HL-60/S4 treated with phorbol 12-myristate 13-acetate at 8.2 ng/mL for 4 days and 3 days (cell line): ENCODE data around the gene SMC1B.
"Not testable (repeated sequence)": the region's sequence is repeated elsewhere in the genome, so short reads cannot be mapped to it uniquely, and the experiment has no call there.

Experiments
- in situ Hi-C: fragments of 300-500 bp; cut with MboI; formaldehyde crosslinking; loops from 2 replicates; pipeline ENCODE4 v1.15.0; 2022; ENCODE audit warnings: low sequenced_read_pairs

The SMC1B gene

DNA sequence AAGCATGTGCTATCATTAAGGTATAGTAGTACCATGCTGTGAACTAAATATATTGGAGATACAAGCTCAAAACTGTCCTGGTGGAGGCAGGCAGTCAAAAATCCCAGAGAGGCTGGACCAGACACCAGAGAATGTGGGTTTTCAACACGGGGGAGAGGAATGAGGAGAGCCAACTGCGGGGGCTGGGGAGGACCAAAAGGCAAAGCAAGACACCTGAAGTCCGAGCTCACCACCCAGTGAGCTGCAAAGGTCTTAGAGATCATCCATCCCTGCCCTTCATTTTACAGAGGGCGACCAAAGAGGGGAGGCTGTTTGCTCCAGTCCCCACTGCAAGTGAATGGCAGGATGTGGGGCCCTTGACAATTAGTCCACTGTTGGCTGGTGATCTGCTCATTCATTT, 10.1 kb upstream of the SMC1B start:
- in situ Hi-C loops: loop anchor here (10.0 kb wide), 1 partner anchor 159 kb away; no protein-coding TSS in a partner anchor

GRCh38 chr22:45422237-45422983, 9.0 kb upstream of the SMC1B start:
- in situ Hi-C loops: loop anchor here (10.0 kb wide), 1 partner anchor 158 kb away; no protein-coding TSS in a partner anchor

DNA sequence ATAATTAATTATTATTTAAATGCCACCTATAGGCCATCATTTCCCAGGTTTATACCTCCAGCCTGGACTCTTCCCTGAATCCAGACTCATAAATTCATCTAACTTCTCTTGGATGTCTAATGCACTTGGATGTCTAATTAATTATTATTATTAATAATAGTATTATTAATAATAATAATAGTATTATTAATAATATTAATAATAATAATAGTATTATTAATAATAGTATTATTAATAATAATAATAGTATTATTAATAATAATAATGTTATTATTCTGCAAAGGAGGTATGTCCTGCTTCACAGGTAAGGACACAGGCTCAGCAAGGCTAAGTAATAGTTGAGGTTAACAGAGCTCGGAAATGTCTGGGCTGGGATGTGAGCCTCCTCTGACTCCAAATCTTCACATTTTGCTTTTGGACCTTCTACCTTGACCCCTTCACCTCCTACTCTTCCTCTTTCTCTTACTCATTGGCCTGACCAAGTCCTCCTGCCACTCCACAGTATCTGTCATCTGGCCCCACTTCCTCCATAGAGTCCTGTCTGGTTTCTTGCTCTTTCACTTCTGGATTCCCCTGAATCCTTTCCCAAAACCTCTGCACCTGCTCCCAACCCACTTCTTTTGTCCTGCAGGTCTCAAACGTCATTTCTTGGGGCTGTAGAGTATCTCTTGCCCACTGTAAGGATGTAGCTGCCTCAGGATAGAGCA, 8.1 kb upstream of the SMC1B start:
- in situ Hi-C loops: loop anchor here (10.0 kb wide), 1 partner anchor 157 kb away; no protein-coding TSS in a partner anchor

- in situ Hi-C loops: loop anchor here (10.0 kb wide), 1 partner anchor 156 kb away; no protein-coding TSS in a partner anchor
These were observed 7.1 kb upstream of the SMC1B start for GRCh38 chr22:45420539-45420938.

- in situ Hi-C loops: loop anchor here (10.0 kb wide), 1 partner anchor 155 kb away; no protein-coding TSS in a partner anchor
These were observed 6.6 kb upstream of the SMC1B start for GRCh38 chr22:45420011-45420410.

- in situ Hi-C loops: no loop called here
These were observed 5.4 kb upstream of the SMC1B start for GRCh38 chr22:45418770-45419138.

DNA sequence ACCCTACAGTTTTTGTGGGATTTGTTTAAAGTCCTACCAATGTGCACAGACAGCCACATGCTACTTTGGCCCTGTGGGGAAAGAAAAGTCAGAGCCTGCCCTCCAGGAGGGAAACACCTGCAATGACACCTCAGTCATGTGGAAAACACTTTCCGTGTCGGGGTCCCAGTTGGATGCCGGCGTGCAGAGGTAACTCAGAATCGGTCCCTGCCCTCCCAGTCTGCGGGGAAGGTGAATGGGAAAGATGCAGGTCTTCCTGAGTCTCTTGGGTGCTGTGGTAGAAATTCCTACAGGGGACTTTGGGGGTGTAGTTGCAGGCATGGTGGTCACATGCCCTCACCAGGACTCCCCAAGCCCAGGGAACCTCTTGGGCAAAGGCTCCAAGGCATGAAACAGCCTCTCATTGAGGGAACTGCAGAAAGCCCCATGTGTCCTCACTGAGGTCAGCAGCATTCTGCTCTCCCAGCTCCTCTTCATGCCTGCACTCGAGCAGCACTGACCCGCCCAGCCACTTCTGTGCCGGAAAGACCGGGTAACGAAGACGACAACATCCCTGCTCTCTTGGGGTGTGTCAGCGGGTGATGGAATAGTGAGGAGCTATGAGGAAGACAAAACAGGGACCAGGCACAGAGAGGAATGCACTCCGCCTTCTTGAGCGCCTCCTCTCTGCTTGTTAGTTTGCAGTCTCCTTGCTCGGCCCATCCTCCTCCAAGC, 4.8 kb upstream of the SMC1B start:
- in situ Hi-C loops: no loop called here

GRCh38 chr22:45413013-45413367, 409 bp downstream of the SMC1B start:
- in situ Hi-C loops: no loop called here

- in situ Hi-C loops: no loop called here
These were observed 5.6 kb downstream of the SMC1B start for GRCh38 chr22:45407793-45408192.

GRCh38 chr22:45402466-45402985, 10.9 kb downstream of the SMC1B start:
- in situ Hi-C loops: no loop called here

DNA sequence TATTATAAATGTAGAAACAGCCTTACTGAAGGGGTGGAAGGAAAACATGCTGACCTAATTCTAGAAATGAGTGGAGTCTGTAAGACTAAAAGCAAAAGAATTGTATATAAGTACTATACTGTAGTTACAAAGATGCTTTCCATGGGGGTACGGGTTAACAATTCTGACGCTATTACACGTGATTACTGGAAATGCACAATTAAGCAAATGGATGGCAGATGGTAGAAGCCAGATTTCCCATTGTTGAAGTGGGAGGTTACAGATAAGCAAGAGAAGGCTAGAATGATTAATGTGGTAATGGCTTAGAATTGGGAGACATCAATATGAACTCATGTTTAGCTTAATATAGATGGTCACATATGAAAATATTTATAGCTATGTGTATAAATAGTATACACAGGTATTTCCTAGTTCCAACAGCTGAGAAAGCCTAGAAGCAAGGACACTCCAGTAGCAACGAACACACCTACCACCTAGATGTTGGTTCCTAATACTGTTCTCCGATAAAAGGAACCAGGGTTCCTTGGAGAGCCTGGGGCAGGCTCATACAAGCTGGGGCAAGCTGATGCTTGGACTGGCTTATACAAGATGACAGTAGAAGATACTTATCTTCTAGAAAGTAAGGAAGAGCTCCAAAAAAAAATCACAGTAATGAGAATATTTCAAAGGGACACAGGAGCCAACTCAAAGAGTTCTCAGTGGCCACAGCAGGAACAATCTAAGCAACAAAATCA, 13.5 kb downstream of the SMC1B start:
- in situ Hi-C loops: no loop called here

GRCh38 chr22:45398214-45398613, 15.2 kb downstream of the SMC1B start:
- in situ Hi-C loops: no loop called here

- in situ Hi-C loops: no loop called here
These were observed 15.6 kb downstream of the SMC1B start for GRCh38 chr22:45397806-45398205.

DNA sequence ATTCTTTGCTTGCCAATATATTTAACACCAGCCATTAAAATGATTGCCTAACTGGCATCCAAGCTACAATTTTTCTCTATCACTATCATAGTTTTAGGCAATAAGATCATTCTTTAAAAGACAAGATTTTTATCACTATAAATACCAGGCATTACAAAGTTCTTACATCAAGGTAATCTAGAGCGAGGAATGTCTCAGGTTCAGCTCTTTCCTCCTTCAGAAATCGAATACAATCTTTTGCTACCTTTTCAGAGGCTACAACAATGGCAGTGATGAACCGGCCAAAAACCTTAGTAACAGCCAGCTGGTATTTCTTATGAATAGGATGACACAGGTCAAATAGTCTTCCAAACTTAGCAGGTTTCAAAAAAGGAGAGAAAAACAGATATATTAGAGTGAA, 23.9 kb downstream of the SMC1B start:
- in situ Hi-C loops: no loop called here

GRCh38 chr22:45381348-45381747, 32.1 kb downstream of the SMC1B start:
- in situ Hi-C loops: no loop called here

- in situ Hi-C loops: no loop called here
These were observed 36.7 kb downstream of the SMC1B start for GRCh38 chr22:45376703-45377102.

DNA sequence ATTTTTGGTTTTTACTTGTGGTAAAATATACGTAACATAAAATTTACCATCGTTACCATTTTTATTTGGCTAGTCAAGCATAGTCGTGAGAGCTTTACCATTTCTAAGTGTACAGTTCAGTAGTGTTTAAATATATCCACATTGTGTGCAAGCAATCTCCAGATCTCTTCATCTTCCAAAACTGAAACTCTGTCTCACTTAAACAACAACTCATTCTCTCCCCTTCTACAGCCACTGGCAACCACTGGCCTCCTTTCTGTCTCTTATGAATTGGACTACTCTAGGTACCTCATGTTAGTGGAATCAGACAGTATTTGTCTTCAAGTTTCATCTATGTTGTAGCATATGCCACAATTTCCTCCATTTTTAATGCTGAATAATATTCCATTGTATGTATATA, 37.4 kb downstream of the SMC1B start:
- in situ Hi-C loops: no loop called here

- in situ Hi-C loops: not testable (repeated sequence)
These were observed 39.8 kb downstream of the SMC1B start for GRCh38 chr22:45373592-45373991.

DNA sequence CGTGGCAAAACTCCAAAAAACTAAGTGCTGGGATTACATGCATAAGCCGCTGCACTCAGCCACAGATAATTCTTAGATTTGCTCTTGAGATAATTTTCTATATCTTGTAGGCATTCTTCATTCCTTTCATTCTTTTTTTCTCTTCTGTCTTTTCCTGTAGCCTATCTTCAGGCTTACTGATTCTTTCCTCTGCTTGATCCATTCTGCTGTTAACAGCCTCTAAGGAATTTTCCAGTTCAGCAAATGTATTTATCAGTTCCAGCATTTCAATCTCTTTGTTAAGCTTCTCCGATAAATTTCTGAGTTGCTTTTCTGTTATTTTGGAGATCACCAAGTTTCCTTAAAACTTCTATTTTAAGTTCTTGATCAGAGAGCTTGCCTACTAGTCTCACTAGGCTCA, 46.7 kb downstream of the SMC1B start:
- in situ Hi-C loops: no loop called here

GRCh38 chr22:45359627-45360026, 53.8 kb downstream of the SMC1B start:
- in situ Hi-C loops: no loop called here

- in situ Hi-C loops: no loop called here
These were observed 55.3 kb downstream of the SMC1B start for GRCh38 chr22:45358127-45358526.
